ENCODE results near the gene TRIM43.
"Not testable (repeated sequence)": the region's sequence is repeated elsewhere in the genome, so short reads cannot be mapped to it uniquely, and the experiment has no call there.

Gene TRIM43

GRCh38 chr2:95578539-95578938 is 13.3 kb upstream of the TRIM43 start:
- no peak for TF ChIP-seq CTCF (conservative IDR thresholded peaks at IDR 0.05; ENCODE audit: low read depth)
- POLR2A ChIA-PET (ENCODE audit: low non-redundant PET), result no interaction called here
- CTCF ChIA-PET, result no interaction called here
- H3K27ac ChIP-seq, result no peak overlapping the region
- DNase-seq (ENCODE audit: low spot score), result no peak

GRCh38 chr2:95583545-95583944 is 8.3 kb upstream of the TRIM43 start:
- DNase-seq (ENCODE audit: low spot score); POLR2A ChIA-PET (ENCODE audit: low non-redundant PET); CTCF ChIA-PET; H3K27ac ChIP-seq: not testable (repeated sequence)

GRCh38 chr2:95584321-95584720 is 7.5 kb upstream of the TRIM43 start:
- CTCF ChIA-PET; H3K27ac ChIP-seq; POLR2A ChIA-PET (ENCODE audit: low non-redundant PET); DNase-seq (ENCODE audit: low spot score): not testable (repeated sequence)

- CTCF ChIA-PET; POLR2A ChIA-PET (ENCODE audit: low non-redundant PET): not testable (repeated sequence)
These were observed 1.8 kb upstream of the TRIM43 start for GRCh38 chr2:95589777-95590536.

GRCh38 chr2:95592973-95593372 is 1.2 kb downstream of the TRIM43 start:
- DNase-seq (ENCODE audit: low spot score); POLR2A ChIA-PET (ENCODE audit: low non-redundant PET); CTCF ChIA-PET; H3K27ac ChIP-seq: not testable (repeated sequence)

More at GRCh38 chr2:95589777-95590536, 1.8 kb upstream of the TRIM43 start:
- not testable (repeated sequence) for DNase-seq (ENCODE audit: low spot score); H3K27ac ChIP-seq

- CTCF ChIA-PET; POLR2A ChIA-PET (ENCODE audit: low non-redundant PET); DNase-seq (ENCODE audit: low spot score); H3K27ac ChIP-seq: not testable (repeated sequence)
These were observed 3.2 kb downstream of the TRIM43 start for GRCh38 chr2:95595012-95595411.

GRCh38 chr2:95601301-95601700 is 9.5 kb downstream of the TRIM43 start:
- H3K27ac ChIP-seq; POLR2A ChIA-PET (ENCODE audit: low non-redundant PET); DNase-seq (ENCODE audit: low spot score); CTCF ChIA-PET: not testable (repeated sequence)

GRCh38 chr2:95602146-95602545 is 10.3 kb downstream of the TRIM43 start:
- CTCF ChIA-PET; DNase-seq (ENCODE audit: low spot score); H3K27ac ChIP-seq; POLR2A ChIA-PET (ENCODE audit: low non-redundant PET): not testable (repeated sequence)

GRCh38 chr2:95608356-95608755 is 16.6 kb downstream of the TRIM43 start:
- DNase-seq (ENCODE audit: low spot score); POLR2A ChIA-PET (ENCODE audit: low non-redundant PET); CTCF ChIA-PET; H3K27ac ChIP-seq: not testable (repeated sequence)

GRCh38 chr2:95609764-95610163 is 18.0 kb downstream of the TRIM43 start:
- DNase-seq (ENCODE audit: low spot score); CTCF ChIA-PET; POLR2A ChIA-PET (ENCODE audit: low non-redundant PET): not testable (repeated sequence)

GRCh38 chr2:95613048-95613447 is 21.2 kb downstream of the TRIM43 start:
- H3K27ac ChIP-seq; CTCF ChIA-PET; POLR2A ChIA-PET (ENCODE audit: low non-redundant PET): not testable (repeated sequence)

More at GRCh38 chr2:95609764-95610163, 18.0 kb downstream of the TRIM43 start:
- not testable (repeated sequence) for H3K27ac ChIP-seq

GRCh38 chr2:95622728-95623127 is 30.9 kb downstream of the TRIM43 start:
- DNase-seq (ENCODE audit: low spot score); CTCF ChIA-PET; POLR2A ChIA-PET (ENCODE audit: low non-redundant PET); H3K27ac ChIP-seq: not testable (repeated sequence)

More at GRCh38 chr2:95613048-95613447, 21.2 kb downstream of the TRIM43 start:
- not testable (repeated sequence) for DNase-seq (ENCODE audit: low spot score)

GRCh38 chr2:95630987-95631386 is 39.2 kb downstream of the TRIM43 start:
- CTCF ChIA-PET; H3K27ac ChIP-seq; POLR2A ChIA-PET (ENCODE audit: low non-redundant PET); DNase-seq (ENCODE audit: low spot score): not testable (repeated sequence)

- POLR2A ChIA-PET (ENCODE audit: low non-redundant PET); H3K27ac ChIP-seq; DNase-seq (ENCODE audit: low spot score); CTCF ChIA-PET: not testable (repeated sequence)
These were observed 41.9 kb downstream of the TRIM43 start for GRCh38 chr2:95633626-95634259.

GRCh38 chr2:95640515-95641288 is 48.9 kb downstream of the TRIM43 start:
- DNase-seq (ENCODE audit: low spot score); CTCF ChIA-PET: not testable (repeated sequence)

GRCh38 chr2:95641289-95641575 is 49.4 kb downstream of the TRIM43 start:
- DNase-seq (ENCODE audit: low spot score); H3K27ac ChIP-seq; CTCF ChIA-PET; POLR2A ChIA-PET (ENCODE audit: low non-redundant PET): not testable (repeated sequence)

More at GRCh38 chr2:95640515-95641288, 48.9 kb downstream of the TRIM43 start:
- H3K27ac ChIP-seq; POLR2A ChIA-PET (ENCODE audit: low non-redundant PET): not testable (repeated sequence)
